Kasumi-1 (cell line): ENCODE data around the gene INSR.
A peak's percentile ranks its signal among the peaks of the same experiment; 100 is the strongest.
"Not testable (repeated sequence)": the region's sequence is repeated elsewhere in the genome, so short reads cannot be mapped to it uniquely, and the experiment has no call there.

Source experiments
- DNase-seq, 2 experiments: peaks; one replicate each; lab custom pipeline; 2025; lab: John Stamatoyannopoulos, UW

INSR gene

DNA sequence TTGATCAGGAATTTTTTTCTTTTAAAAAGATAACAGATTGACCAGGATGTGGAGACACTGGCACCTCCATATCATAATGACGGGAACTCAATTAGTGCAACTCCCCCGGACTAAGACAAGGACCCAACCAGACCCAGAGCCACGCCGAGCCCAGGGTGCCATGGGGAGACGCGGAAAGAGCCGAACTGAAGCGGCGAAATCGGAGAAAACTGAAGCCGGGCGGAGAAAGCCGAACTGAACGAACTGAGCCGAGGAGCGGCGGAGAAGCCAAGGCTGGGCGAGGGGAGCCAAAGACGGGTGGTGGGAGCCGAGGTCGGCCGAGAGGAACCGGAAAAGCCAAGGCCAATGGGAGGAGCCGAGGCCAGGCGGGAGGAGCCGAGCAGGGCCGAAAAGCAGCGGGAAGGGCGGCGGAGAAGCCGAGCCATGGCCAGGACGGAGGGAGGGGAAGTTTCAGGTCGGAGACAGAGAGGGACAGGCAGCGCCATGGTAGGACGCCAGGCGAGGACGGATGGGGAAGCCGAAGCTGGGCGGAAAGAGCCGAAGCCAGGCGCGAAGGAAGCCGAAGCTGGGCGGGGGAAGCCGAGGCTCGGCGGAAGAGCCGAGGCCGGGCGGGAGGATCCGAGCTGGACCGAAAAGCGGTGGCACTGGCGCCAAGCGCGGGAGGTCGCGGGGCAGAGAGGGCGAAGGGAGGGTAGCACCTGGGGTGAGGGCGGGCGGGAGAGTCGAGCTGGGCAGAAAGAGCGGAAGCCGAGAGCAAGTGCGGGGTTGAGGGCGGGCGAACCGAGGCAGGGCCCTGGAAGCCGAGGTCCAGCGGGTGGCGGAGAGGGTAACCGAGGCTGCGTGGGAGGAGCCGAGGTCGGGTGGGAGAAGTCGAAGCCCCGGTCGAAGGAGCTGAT lies 195.3 kb downstream of the INSR start:
- peak; percentile 97 to 99 for DNase-seq

- DNase-seq = no peak
Observed at GRCh38 chr19:7098096-7098495, 196.1 kb downstream of the INSR start.

GRCh38 chr19:7088999-7089398 lies 205.2 kb downstream of the INSR start:
- no peak for DNase-seq

GRCh38 chr19:7083076-7083956 lies 210.9 kb downstream of the INSR start:
- no peak for DNase-seq

DNA sequence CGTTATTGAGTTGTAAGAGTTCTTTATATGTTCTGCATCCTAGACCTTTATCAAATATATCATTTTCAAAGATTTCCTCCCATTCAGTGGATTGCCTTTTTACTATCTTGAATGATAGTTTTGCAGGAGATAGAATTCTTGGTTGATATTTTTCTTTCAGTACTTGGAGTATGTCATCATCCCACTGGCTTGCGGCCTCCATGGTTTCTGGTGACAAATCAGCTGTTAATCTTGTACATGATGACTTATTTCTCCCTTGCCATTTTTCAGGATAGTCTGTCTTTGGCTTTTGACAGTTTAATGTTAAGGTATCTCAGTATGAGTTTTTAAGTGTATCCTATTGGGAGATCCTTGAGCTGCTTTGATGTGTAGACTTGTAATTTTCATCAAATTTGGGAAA lies 216.2 kb downstream of the INSR start:
- DNase-seq = no peak

GRCh38 chr19:7076151-7076550 lies 218.1 kb downstream of the INSR start:
- no peak for DNase-seq

DNA sequence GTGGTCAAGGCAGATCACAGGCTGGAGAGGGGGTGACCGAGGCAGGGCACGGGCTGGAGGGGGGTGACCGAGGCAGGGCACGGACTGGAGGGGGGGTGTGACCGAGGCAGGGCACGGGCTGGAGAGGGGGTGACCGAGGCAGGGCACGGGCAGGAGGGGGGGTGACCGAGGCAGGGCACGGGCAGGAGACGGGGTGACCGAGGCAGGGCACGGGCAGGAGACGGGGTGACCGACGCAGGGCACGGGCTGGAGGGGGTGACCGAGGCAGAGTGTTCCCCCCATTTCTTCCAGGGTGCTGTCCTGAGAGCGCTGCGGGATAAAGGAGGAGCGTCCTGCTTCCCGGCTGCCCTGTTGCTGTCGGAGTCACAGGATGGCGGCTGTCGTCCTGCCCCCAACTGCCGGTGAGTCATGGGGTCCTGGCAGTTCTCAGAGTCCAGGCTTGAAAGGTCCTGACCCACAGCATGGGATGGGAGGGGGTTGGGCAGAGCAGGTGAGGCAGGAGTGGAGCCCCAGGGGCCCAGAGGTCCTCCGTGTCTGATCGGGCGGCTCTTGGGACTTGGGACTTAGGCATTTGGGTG lies 219.4 kb downstream of the INSR start:
- no peak for DNase-seq

DNA sequence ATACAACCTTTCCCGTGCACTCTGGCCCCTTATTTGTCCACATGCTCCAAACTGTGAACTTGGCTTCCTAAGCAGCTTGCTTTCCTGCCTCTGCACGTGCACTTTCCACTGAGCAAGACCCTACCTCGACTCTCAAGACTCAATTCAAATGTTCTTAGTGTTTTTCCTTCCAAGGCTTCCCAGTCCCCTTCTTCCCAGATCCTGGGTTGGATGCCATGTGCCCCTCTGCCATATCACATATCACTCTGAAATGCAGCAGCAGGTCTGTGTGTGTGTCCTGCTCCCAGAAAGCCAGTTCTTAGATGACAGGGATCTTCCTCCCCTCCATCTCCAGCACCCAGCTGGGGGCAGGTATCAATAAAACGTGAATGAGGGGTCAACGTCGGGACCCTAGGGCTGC lies 221.7 kb downstream of the INSR start:
- DNase-seq = no peak

GRCh38 chr19:7069904-7070226 lies 224.3 kb downstream of the INSR start:
- peak in 1 of 2 experiments; percentile 61 for DNase-seq

GRCh38 chr19:7069042-7069903 lies 224.9 kb downstream of the INSR start, which contains the start of gene ZNF557:
Gene ZNF557, plus strand, starts transcription at chr19:7069703. Its CDS starts 5,372 bp downstream, at chr19:7075075.
- peak; percentile 94 to 96 for DNase-seq

- DNase-seq = no peak
Observed at GRCh38 chr19:7068599-7068998, 225.6 kb downstream of the INSR start.

DNA sequence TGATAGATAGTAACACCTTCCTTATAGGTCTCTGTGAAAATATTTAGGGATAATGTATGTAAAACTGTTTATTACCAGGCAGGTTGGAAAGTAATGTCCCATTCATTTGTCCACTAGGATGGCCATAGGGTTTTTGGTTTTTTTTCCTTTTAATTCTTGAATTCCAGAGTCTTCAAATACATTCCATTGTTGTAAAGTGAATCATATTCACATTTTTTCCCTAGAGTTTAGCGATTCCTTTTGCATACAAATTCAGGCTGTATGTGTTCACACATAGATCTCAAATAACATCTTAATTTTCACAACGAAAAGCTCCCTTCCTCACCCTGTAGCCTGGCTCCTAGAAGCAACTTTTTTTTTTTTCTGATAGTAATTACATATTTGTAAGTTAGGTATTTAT lies 226.5 kb downstream of the INSR start:
- no peak for DNase-seq

DNA sequence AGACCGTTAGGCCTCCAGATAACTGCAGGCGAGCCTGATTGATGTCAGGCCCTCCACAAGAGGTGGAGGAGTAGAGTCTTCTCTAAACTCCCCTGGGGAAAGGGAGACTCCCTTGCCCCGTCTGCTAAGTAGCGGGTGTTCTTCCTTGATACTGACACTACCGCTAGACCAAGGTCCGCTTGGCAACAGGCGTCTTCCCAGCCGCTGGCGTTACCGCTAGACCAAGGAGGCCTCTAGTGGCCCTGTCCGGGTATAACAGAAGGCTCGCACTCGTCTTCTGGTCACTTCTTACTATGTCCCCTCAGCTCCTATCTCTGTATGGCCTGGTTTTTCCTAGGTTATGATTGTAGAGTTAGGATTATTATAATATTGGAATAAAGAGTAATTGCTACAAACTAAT lies 227.1 kb downstream of the INSR start:
- DNase-seq = not testable (repeated sequence)

DNA sequence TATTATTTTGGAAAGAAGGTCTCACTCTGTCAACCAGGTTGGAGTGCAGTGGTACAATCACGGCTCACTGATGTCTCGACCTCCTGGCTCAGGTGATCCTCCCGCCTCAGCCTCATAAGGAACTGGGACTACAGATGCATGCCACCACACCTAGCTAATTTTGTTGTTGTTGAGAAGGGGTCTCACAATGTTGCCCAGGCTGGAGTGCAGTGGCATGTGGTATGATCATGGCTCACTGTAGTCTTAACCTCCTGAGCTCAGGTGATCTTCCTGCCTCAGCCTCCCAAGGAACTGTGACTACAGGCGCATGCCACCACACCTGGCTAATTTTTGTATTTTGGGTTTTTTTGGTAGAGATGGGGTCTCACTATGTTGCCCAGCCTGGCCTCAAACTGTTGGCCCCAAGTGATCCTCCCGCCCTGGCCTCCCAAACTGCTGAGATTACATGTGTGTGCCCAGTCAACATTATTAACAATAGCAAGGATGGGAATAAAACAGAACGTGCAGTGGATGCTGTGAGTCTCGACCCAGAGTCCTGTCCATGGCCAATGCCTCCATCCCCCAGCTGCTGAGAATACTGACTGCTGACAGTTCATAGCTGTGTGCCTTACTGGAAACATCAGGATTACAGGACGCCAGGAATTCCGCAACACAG lies 230.3 kb downstream of the INSR start:
- DNase-seq = no peak

- DNase-seq = no peak
Observed at GRCh38 chr19:7063339-7063738, 230.9 kb downstream of the INSR start.
